DND-41 (cell line): ENCODE results near the gene KCNMA1.

ENCODE experiments used
- EZH2 ChIP-seq: IDR thresholded peaks from 3 replicates; pipeline ENCODE4 v1.6.1; 2012; ENCODE audit warnings: borderline replicate concordance, low read depth, mild to moderate bottlenecking, moderate library complexity, low read length, inconsistent platforms; ENCODE audit not compliant: severe bottlenecking
- TF ChIP-seq, protein P1 (sequence below): IDR thresholded peaks from 2 replicates; pipeline ENCODE4 v1.5.1; 2012; ENCODE audit warnings: borderline replicate concordance, low read length, moderate library complexity, mild to moderate bottlenecking; ENCODE audit not compliant: poor library complexity, severe bottlenecking; ENCODE audit errors: extremely low read depth

DNA sequence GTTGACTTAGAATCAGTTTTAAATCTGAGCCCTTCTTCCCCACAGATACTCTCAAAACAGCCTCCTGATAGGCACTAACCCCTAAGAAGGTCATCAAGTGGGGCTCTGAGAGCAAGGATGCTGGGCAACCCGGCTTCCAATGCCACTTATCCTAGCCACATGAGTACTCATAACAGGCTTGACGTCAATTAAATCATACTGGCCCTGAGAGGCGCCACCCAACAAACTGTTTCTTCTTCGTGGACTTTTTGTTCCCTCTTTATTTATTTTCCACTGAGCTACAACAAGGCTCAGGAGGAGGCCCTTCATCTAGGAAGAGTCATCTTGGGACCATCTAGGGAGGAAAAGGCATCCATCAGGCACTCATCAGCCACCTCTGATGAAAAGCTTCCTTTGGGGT lies 255.9 kb downstream of the KCNMA1 start:
- TF ChIP-seq EZH2: no peak
- TF ChIP-seq, protein P1, sequence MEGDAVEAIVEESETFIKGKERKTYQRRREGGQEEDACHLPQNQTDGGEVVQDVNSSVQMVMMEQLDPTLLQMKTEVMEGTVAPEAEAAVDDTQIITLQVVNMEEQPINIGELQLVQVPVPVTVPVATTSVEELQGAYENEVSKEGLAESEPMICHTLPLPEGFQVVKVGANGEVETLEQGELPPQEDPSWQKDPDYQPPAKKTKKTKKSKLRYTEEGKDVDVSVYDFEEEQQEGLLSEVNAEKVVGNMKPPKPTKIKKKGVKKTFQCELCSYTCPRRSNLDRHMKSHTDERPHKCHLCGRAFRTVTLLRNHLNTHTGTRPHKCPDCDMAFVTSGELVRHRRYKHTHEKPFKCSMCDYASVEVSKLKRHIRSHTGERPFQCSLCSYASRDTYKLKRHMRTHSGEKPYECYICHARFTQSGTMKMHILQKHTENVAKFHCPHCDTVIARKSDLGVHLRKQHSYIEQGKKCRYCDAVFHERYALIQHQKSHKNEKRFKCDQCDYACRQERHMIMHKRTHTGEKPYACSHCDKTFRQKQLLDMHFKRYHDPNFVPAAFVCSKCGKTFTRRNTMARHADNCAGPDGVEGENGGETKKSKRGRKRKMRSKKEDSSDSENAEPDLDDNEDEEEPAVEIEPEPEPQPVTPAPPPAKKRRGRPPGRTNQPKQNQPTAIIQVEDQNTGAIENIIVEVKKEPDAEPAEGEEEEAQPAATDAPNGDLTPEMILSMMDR: no peak
